Parathyroid adenoma (tissue), 2 donors: ENCODE data around the gene AP2A1.

ENCODE experiments used
- H2AFZ ChIP-seq: fragments of 300-600 bp; sonication (generic); one replicate; pipeline ENCODE4 v1.7.0; 2017; ENCODE audit warnings: antibody characterized with exemption, mild to moderate bottlenecking
- H3K27ac ChIP-seq: fragments of 300-600 bp; sonication (generic); one replicate; pipeline ENCODE4 v1.7.0; 2017
- H3K27me3 ChIP-seq: fragments of 300-600 bp; sonication (generic); one replicate; pipeline ENCODE4 v1.7.0; 2017; ENCODE audit warnings: low read length; ENCODE audit not compliant: control insufficient read depth, insufficient read depth
- H3K36me3 ChIP-seq: fragments of 300-600 bp; sonication (generic); one replicate; pipeline ENCODE4 v1.7.0; 2017; ENCODE audit warnings: low read length; ENCODE audit not compliant: control insufficient read depth, insufficient read depth
- H3K4me1 ChIP-seq: fragments of 300-600 bp; sonication (generic); one replicate; pipeline ENCODE4 v1.7.0; 2017; ENCODE audit warnings: control low read depth
- H3K4me2 ChIP-seq: fragments of 300-600 bp; sonication (generic); one replicate; pipeline ENCODE4 v1.7.0; 2017; ENCODE audit warnings: low read length
- H3K4me3 ChIP-seq: fragments of 300-600 bp; sonication (generic); one replicate; pipeline ENCODE4 v1.7.0; 2017; ENCODE audit warnings: low read depth, low read length
- H3K79me2 ChIP-seq: fragments of 300-600 bp; sonication (generic); one replicate; pipeline ENCODE4 v1.7.0; 2017; ENCODE audit warnings: control low read depth
- H3K9ac ChIP-seq: fragments of 300-600 bp; sonication (generic); one replicate; pipeline ENCODE4 v1.7.0; 2017; ENCODE audit warnings: mild to moderate bottlenecking
- H3K9me3 ChIP-seq: fragments of 300-600 bp; sonication (generic); one replicate; pipeline ENCODE4 v1.7.0; 2017; ENCODE audit warnings: low read length; ENCODE audit not compliant: control insufficient read depth
- TF ChIP-seq, protein P1 (sequence below): fragments of 300-600 bp; sonication (generic); IDR thresholded peaks from one replicate; pipeline ENCODE4 v1.7.0; 2017; ENCODE audit warnings: antibody characterized with exemption, mild to moderate bottlenecking
- donor health status: primary hyperparathyroidism.

Gene AP2A1

GRCh38 chr19:49730166-49730565 lies 36.6 kb upstream of the AP2A1 start:
- Histone ChIP-seq H3K4me3 (no peak overlapping the region), H3K9me3 (no peaks in the 10 kb centered on the region), H3K79me2 (no peaks in the 10 kb centered on the region), H3K9ac (no peak overlapping the region), H3K36me3 (no peaks in the 10 kb centered on the region), H3K27me3 (no peaks in the 10 kb centered on the region), H3K4me2 (no peak overlapping the region), H3K4me1 (no peaks in the 10 kb centered on the region), H2AFZ (no peak overlapping the region), H3K27ac (no peak overlapping the region)
- TF ChIP-seq, protein P1, sequence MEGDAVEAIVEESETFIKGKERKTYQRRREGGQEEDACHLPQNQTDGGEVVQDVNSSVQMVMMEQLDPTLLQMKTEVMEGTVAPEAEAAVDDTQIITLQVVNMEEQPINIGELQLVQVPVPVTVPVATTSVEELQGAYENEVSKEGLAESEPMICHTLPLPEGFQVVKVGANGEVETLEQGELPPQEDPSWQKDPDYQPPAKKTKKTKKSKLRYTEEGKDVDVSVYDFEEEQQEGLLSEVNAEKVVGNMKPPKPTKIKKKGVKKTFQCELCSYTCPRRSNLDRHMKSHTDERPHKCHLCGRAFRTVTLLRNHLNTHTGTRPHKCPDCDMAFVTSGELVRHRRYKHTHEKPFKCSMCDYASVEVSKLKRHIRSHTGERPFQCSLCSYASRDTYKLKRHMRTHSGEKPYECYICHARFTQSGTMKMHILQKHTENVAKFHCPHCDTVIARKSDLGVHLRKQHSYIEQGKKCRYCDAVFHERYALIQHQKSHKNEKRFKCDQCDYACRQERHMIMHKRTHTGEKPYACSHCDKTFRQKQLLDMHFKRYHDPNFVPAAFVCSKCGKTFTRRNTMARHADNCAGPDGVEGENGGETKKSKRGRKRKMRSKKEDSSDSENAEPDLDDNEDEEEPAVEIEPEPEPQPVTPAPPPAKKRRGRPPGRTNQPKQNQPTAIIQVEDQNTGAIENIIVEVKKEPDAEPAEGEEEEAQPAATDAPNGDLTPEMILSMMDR, result no peak

GRCh38 chr19:49738268-49738667 lies 28.5 kb upstream of the AP2A1 start:
- no peaks in the 10 kb centered on the region for H3K27me3 ChIP-seq
- no peak overlapping the region for H3K4me2 ChIP-seq
- H3K9me3 ChIP-seq, result no peaks in the 10 kb centered on the region
- H3K79me2 ChIP-seq, result no peaks in the 10 kb centered on the region
- TF ChIP-seq, protein P1, result no peak
- no peaks in the 10 kb centered on the region for H3K36me3 ChIP-seq
- H3K4me3 ChIP-seq, result no peak overlapping the region
- H3K27ac ChIP-seq, result no peak overlapping the region
- H2AFZ ChIP-seq, result no peak overlapping the region
- no peaks in the 10 kb centered on the region for H3K4me1 ChIP-seq
- H3K9ac ChIP-seq, result no peak overlapping the region

DNA sequence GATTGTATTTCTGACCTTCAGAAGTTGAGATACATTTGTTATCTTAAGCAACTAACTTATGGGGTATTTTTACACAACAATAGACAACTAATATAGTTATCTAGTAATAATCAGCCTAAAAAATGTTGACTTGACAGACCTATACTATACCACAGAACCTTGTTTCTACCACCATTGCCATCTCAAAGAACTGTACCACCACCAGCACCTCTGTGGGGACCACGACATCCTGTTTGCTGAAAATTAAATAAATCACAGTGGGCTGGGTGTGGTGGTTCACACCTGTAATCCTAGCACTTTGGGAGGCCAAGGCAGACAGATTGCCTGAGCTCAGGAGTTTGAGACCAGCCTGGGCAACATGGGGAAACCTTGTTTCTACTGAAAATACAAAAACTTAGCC lies 27.7 kb upstream of the AP2A1 start:
- Histone ChIP-seq H3K4me3 (no peak overlapping the region), H3K27me3 (no peaks in the 10 kb centered on the region), H3K9ac (no peak overlapping the region), H3K79me2 (no peaks in the 10 kb centered on the region), H2AFZ (no peak overlapping the region), H3K36me3 (no peaks in the 10 kb centered on the region), H3K9me3 (no peaks in the 10 kb centered on the region), H3K4me1 (no peaks in the 10 kb centered on the region), H3K27ac (no peak overlapping the region), H3K4me2 (no peak overlapping the region)
- TF ChIP-seq, protein P1, result no peak

DNA sequence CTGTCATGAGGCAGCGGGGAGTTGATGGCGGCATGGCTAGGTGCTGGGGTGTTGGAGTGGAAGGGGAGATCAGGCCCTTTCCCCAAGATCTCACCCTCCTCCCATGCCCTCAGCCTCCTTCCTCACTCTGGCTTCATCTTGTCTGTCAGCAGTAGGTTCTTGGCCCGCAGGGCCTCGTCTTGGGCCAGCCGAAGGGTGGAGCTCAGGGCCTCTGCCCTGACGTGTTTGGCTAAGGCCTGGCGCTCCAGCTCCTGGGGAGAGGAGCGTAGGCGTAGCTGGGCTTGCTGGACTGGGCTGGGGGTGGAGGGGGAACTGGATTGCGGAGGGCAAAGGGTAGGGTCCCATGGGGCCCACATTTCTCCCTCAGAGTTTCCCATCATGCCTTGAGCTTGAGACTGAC lies 26.9 kb upstream of the AP2A1 start:
- no peak overlapping the region for H2AFZ ChIP-seq
- H3K9me3 ChIP-seq, result no peaks in the 10 kb centered on the region
- TF ChIP-seq, protein P1, result no peak
- no peaks in the 10 kb centered on the region for H3K36me3 ChIP-seq
- no peaks in the 10 kb centered on the region for H3K79me2 ChIP-seq
- no peaks in the 10 kb centered on the region for H3K27me3 ChIP-seq
- no peak overlapping the region for H3K9ac ChIP-seq
- H3K27ac ChIP-seq, result no peak overlapping the region
- H3K4me1 ChIP-seq, result no peaks in the 10 kb centered on the region
- H3K4me3 ChIP-seq, result no peak overlapping the region
- H3K4me2 ChIP-seq, result no peak overlapping the region

GRCh38 chr19:49741210-49741844 lies 25.5 kb upstream of the AP2A1 start:
- Histone ChIP-seq H3K27me3 (no peaks in the 10 kb centered on the region), H3K79me2 (no peaks in the 10 kb centered on the region), H3K4me3 (no peak overlapping the region), H3K9ac (no peak overlapping the region), H2AFZ (no peak overlapping the region), H3K9me3 (no peaks in the 10 kb centered on the region), H3K27ac (no peak overlapping the region), H3K36me3 (no peaks in the 10 kb centered on the region), H3K4me2 (no peak overlapping the region), H3K4me1 (no peaks in the 10 kb centered on the region)
- TF ChIP-seq, protein P1, result no peak
